ENCODE measurements around the gene TNS3. TPM values are rescaled to one million over a fixed set of nuclear protein-coding genes. Genes with fewer than 3 reads are reported as not detected.

Gene TNS3
- total and polyA plus RNA-seq, 2 of the 13 experiments (the other 11 are each of a cell fraction or from before 2014, with no cell fraction given): 52.9 to 55.7 TPM

GRCh38 chr7:47518827-47519226 is 63.1 kb downstream of the TNS3 start (continued):
- TF ChIP-seq MXI1 (IDR thresholded peaks at IDR 0.05; ENCODE audit: borderline replicate concordance, low read depth, low read length): peak; percentile 80; the same call in 1 of the 3 replicates
- peak; percentile 37; the same call in 1 of the 2 replicates for TF ChIP-seq RAD21 (CRISPR knock-in tag; IDR thresholded peaks at IDR 0.05)
- TF ChIP-seq SAP130 (CRISPR knock-in tag; IDR thresholded peaks at IDR 0.05; ENCODE audit: low read depth): peak; percentile 77
- no peak for TF ChIP-seq ZNF572 (CRISPR knock-in tag; IDR thresholded peaks at IDR 0.05)
- TF ChIP-seq ZBTB43 (CRISPR knock-in tag; conservative IDR thresholded peaks at IDR 0.05): no peak
- TF ChIP-seq NR2C2 (CRISPR knock-in tag; IDR thresholded peaks at IDR 0.05; ENCODE audit: borderline replicate concordance): 0 out of 2 replicates have a peak, but pooled peaks have one; percentile 40
- peak; percentile 79 for TF ChIP-seq FOSL2 (CRISPR knock-in tag; IDR thresholded peaks at IDR 0.05)
- no peak for TF ChIP-seq ZNF136 (CRISPR knock-in tag; IDR thresholded peaks at IDR 0.05; ENCODE audit: low read depth)
- no peak for TF ChIP-seq NFE2 (CRISPR knock-in tag; IDR thresholded peaks at IDR 0.05)
- TF ChIP-seq ZNF253 (CRISPR knock-in tag; IDR thresholded peaks at IDR 0.05; ENCODE audit: borderline replicate concordance): no peak
- no peak for TF ChIP-seq KLF11 (CRISPR knock-in tag; IDR thresholded peaks at IDR 0.05)
- TF ChIP-seq PTBP1 (IDR thresholded peaks at IDR 0.05; ENCODE audit: low read depth, low read length, poor library complexity, severe bottlenecking): no peak
- TF ChIP-seq ZNF124 (CRISPR knock-in tag; IDR thresholded peaks at IDR 0.05): no peak
- no peak for TF ChIP-seq HNRNPH1 (optimal IDR thresholded peaks at IDR 0.05; ENCODE audit: low read depth, low read length)
- 0 out of 2 replicates have a peak, but pooled peaks have one; percentile 61 for TF ChIP-seq ZNF33B (CRISPR knock-in tag; IDR thresholded peaks at IDR 0.05)
- TF ChIP-seq PITX1 (CRISPR knock-in tag; IDR thresholded peaks at IDR 0.05): peak; percentile 67; the same call in 1 of the 2 replicates
- peak; percentile 20 for TF ChIP-seq SKI (IDR thresholded peaks at IDR 0.05; ENCODE audit: partially characterized antibody)
- 0 out of 2 replicates have a peak, but pooled peaks have one; percentile 21 for TF ChIP-seq ZSCAN21 (CRISPR knock-in tag; IDR thresholded peaks at IDR 0.05; ENCODE audit: borderline replicate concordance)
- TF ChIP-seq ZBTB4 (CRISPR knock-in tag; IDR thresholded peaks at IDR 0.05; ENCODE audit: borderline replicate concordance): no peak
- TF ChIP-seq HNF1A (IDR thresholded peaks at IDR 0.05; ENCODE audit: low read depth): 0 out of 2 replicates have a peak, but pooled peaks have one; percentile 13
- TF ChIP-seq HNF1A (CRISPR knock-in tag; IDR thresholded peaks at IDR 0.05; ENCODE audit: borderline replicate concordance): no peak

All from HepG2 (cell line).